Choroid plexus epithelial cell (primary cell): Measurements from ENCODE around the gene ITPR2.

Experiments used
- DNase-seq: peaks from one replicate; pipeline ENCODE4 v3.0.0-alpha.2; 2010; ENCODE audit warnings: low read depth
- H3K4me3 ChIP-seq: 2 replicates; pipeline ENCODE4 v1.5.1; 2011; ENCODE audit warnings: low read depth, mild to moderate bottlenecking, control low read depth, low read length, moderate library complexity
- CTCF ChIP-seq: conservative IDR thresholded peaks from 2 replicates; pipeline ENCODE4 v1.5.1; 2011; ENCODE audit warnings: low read depth, mild to moderate bottlenecking, control low read depth, inconsistent platforms, low read length, moderate library complexity

The ITPR2 gene

GRCh38 chr12:26830783-26831551 is 2.0 kb downstream of the ITPR2 start:
- DNase-seq: peak; percentile 29
- TF ChIP-seq CTCF: no peak
- H3K4me3 ChIP-seq: peak overlapping the region; percentile 54

- DNase-seq: no peak
- TF ChIP-seq CTCF: no peak
- H3K4me3 ChIP-seq: no peak overlapping the region
Measured at GRCh38 chr12:26830363-26830762, 2.6 kb downstream of the ITPR2 start.

- H3K4me3 ChIP-seq: no peak overlapping the region
- no peak for DNase-seq
- no peak for TF ChIP-seq CTCF
Measured at GRCh38 chr12:26828280-26829073, 4.5 kb downstream of the ITPR2 start.

- no peak for DNase-seq
- no peak for TF ChIP-seq CTCF
- no peak overlapping the region for H3K4me3 ChIP-seq
Measured at GRCh38 chr12:26826437-26826836, 6.6 kb downstream of the ITPR2 start.

GRCh38 chr12:26825459-26826016 is 7.5 kb downstream of the ITPR2 start:
- no peak overlapping the region for H3K4me3 ChIP-seq
- no peak for TF ChIP-seq CTCF
- DNase-seq: no peak

GRCh38 chr12:26823390-26823789 is 9.6 kb downstream of the ITPR2 start:
- peak; percentile 59 for DNase-seq
- H3K4me3 ChIP-seq: no peak overlapping the region
- TF ChIP-seq CTCF: no peak

- no peak for TF ChIP-seq CTCF
- no peak for DNase-seq
Measured at GRCh38 chr12:26822026-26822425, 11.0 kb downstream of the ITPR2 start.

More at GRCh38 chr12:26822026-26822425, 11.0 kb downstream of the ITPR2 start:
- H3K4me3 ChIP-seq: no peak overlapping the region
